ENCODE data around the gene BMAL2.

Gene BMAL2, protein sequence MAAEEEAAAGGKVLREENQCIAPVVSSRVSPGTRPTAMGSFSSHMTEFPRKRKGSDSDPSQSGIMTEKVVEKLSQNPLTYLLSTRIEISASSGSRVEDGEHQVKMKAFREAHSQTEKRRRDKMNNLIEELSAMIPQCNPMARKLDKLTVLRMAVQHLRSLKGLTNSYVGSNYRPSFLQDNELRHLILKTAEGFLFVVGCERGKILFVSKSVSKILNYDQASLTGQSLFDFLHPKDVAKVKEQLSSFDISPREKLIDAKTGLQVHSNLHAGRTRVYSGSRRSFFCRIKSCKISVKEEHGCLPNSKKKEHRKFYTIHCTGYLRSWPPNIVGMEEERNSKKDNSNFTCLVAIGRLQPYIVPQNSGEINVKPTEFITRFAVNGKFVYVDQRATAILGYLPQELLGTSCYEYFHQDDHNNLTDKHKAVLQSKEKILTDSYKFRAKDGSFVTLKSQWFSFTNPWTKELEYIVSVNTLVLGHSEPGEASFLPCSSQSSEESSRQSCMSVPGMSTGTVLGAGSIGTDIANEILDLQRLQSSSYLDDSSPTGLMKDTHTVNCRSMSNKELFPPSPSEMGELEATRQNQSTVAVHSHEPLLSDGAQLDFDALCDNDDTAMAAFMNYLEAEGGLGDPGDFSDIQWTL

DNA sequence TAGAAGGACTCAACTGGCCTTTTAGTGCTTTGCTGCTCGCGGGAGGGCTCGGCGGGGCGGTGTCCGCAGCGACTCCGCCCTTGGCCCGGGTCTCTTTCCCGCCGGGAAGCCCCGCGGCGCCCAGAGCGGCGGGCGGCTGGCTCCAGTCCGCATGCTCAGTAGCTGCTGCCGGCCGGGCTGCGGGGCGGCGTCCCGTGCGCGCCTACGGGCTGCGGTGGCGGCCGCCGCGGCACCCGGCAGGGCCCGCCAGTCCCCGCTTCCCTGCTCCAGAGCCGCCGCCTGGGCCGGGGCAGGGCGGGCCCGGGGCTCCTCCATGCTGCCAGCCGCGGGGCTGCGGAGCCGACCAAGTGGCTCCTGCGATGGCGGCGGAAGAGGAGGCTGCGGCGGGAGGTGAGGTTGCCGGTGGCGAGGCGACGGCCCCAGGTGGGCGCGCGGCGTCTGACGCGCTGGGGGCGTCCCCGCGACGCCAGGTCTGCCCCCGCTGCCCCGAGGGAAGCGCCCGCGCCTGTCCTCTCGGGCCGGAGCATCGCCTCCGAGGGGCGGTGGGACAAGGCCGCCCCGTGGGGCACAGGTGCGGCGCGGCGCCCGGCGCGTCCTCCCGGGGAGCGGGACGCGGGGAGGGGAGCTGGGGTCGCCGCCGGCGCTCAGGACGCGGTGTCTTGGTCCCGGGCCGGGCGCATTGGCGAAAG is at the start of gene BMAL2:
BMAL2 (plus strand) TSS at position 123 of the 689 bp plus-strand sequence; CDS start at position 360, 237 bp downstream.
- peak in 13 of 56 donors; percentile 3 to 48 (median 14) for DNase-seq

DNA sequence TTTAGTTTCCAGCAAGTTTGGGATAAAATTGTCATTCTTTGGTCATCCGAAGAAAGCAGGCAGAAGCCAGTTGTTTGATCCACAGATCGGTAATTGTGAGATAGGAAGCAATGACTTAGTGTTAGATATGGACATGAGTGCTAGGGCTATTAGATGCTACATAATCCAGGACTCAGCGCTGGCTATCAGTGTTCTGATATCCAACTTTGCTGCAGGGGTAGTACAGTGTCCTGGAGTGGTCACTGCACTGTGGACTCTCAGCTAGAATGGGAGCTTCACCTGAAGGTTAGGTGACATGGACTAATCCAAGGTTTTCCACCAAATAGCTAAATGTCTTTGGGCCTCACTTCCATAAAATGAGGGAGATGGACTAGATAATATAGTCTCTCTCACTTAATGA is 48.6 kb upstream of the BMAL2 start:
- DNase-seq, result no peak

DNA sequence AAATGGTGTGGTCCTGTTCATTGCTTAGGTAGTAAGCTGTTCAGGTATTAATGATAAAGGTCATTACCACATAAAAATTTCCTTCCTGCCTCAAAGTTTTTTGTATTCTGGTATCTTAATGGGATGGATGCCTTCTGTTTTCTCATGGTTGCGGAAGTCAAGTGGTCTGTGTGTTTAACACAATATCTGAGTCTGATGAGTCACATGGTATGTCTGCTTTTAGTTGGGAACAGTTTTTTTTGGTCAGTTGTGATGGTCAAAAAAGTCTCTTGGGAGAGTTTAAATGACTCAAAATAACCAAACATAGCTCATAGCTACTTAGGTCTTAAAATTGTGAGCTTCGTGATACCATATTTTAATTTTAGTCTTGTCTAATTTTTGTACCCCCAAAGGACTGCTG is 47.9 kb upstream of the BMAL2 start:
- no peak for DNase-seq

DNA sequence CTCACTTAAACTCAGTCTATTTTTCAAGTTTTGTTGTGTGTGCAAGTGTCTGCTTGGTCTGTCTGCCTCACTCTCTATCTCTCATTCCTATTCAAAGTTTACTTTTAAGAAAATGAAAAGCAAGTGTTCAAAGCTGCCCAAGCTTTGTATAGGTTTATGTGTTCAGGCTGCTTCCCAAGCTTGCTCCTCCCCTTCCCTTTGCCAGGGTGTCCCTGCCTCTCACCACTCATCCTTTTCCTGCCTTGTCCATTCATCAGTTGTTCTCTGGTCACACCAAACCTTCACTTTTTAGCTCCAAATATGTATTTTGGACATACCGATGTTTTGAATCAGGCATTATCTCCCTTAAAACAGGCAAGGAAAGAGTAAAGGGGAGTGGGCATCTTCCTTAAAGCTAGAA is 47.2 kb upstream of the BMAL2 start:
- no peak for DNase-seq

DNA sequence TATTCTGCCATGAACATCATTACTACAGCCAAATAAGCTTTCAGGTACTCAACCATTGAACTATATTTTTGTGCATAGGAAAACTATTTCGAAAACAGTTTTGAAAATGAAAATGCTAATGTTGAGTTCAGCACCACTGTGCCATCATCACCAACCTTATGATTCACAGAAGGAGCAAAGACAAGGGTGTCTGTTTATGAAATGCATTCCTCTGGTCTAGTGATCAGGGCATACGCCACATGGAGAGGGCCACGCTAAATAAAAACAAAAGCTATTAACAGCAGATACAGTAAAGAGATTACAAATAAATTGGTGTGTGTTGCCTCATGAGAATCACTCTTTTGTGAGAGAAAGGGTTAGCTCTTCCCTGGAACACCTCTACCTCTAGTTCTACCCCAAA is 43.2 kb upstream of the BMAL2 start:
- DNase-seq, result no peak

DNA sequence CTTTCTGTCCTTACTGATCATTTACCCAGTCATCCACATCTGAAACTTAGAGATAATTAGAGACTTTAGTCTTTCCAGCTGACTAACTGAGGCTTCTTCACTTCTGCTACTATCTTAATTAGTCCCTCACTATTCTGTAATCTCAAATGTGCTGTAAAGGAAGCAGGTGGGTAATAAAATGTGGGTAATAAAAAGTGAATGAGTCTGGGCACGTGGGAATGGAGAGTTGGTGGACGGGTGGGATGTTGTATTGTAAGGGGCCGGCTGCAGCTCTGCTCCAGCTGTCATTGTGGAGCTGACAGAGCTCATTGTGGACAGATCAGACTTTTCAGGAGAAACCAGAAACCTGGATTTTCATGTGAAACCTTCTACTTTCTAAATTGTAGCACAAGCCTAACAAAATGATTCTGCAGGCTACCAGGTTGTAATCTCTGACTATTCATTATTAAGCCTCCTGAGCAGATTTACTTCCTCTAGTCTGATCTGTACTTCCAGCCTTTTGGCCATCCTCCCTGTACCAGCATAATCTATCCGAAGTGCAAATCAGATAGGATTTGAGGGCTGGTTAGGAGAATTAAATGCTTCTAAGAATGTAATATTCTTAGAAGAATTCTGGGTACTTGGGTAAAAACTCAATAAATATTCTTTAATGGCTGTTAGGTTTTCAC is 42.0 kb upstream of the BMAL2 start:
- DNase-seq, result no peak

DNA sequence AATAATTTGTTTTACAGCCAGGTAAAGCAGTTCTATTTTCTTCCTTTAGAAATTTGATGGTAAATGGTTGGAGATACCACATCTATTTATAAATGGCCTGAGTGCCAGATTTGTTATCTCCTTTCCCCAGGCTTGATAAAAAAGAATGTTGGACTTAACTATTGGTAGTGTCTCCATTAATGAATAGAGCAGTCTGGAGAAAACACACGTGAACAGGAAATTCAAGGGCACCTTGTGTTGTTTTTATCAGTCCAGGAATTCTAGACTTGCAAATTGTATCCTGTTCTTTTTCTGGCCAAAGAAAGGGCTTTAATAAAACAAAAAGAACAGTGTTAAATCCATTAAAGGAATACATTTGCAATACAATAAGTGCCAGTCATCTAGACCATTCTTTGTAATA is 40.8 kb upstream of the BMAL2 start:
- no peak for DNase-seq

DNA sequence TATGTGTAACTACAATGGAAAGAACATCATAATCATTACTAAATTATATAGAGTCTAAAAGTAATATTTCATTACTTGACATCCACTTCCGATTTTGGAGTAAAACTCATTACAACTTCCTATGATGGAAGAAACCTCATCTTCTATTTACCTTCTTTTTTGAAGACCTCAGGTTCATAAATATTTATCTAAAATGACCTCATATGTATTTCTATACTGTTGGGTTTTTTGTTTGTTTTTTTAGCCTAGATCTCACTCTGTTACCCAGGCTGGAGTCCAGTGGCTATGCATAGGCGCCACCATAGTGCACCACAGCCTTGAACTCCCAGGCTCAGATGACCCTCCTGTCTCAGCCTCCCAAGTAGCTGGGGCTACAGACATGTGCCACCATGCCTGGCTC is 39.9 kb upstream of the BMAL2 start:
- no peak for DNase-seq

DNA sequence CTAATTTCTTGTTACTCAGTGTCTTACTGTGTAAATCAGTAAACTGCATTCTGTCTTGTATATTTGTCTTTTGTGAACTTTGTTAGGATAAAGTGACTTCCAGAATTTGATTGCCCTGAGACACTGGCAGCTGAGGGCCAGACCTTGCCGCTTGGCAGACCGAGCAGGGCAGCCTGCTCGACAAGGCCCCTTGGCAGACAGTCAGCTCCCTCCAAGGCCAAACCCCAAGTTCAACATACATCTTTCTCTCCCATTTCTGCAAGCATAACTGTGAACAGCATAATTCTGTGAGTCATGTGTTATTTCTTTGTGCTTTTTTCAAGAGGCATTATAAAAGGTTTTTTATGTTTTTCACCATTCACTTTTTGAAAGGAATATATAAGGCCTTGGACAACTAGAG is 39.2 kb upstream of the BMAL2 start:
- DNase-seq, result peak in 4 of 56 donors; percentile 1 to 10 (median 2)

DNA sequence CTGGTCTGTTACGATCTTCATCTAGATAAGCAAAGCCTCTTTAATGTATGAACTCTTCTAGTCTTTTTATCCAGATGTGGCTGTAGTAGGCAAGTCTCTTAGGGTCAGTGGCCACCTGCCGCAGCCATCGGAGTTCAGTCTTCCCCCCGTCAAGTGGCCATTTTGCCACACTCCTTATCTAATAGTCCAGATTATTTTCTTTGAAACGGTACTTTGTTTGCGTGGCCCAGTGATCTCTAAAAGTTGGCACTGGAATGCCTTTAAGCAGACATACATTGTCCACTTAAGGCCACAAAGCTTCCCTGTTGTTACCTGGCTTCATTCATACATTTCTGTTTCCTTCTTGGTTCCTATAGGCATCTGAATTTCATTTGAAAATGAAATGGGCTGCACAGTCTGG is 36.0 kb upstream of the BMAL2 start:
- no peak for DNase-seq

DNA sequence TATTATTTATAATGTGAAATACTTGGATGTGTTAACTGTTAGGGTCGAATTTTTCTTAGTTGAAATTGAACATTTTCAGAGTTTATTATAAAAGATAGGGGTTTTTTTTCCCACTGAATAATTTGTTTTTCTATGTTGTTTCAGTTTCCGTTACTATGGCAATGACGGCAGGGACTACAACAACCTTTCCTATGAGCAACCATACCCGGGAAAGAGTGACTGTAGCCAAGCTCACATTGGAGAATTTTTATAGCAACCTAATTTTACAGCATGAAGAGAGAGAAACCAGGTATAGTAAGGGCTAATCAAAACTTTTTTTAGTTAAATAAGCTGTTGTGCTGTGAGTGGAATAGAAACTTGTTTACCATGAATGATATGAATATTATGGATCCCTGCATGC is 35.1 kb upstream of the BMAL2 start:
- no peak for DNase-seq

DNA sequence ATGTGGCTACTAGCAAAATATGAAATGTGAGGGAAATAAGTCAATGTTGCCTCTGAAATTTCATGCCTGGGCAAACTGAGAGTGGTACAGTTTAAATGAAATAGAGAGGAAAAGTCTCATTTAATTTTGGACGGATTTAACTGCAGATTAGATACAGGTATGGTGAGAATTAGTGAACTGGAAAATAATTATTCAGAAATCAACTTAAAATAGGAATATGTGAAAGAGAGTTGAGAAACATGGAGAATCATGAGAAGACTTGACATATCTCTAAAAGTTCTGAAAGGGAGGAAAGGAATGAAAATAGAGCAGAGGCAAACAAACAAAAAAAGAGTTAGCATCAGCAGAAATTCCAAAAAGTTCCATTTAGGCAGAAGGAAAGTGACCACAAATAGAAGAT is 33.5 kb upstream of the BMAL2 start:
- no peak for DNase-seq

DNA sequence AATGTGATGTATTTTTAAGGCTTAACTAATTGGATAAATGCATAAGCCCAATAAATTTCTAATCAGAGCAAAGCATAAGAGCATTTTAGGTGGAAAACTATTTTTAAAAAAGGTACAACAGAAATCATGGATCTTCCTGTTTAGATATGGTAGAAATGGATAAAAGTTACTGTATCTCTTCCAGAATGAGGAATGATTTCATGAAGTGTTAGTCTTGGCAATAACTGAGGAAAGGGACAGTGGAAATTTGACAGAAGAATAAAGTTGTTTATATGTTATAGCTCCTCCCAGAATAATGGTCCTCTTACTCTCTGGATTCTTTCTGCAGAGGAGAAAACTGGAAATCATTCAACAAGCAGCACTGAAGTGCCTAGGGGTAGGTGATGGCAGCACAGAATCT is 32.4 kb upstream of the BMAL2 start:
- no peak for DNase-seq

DNA sequence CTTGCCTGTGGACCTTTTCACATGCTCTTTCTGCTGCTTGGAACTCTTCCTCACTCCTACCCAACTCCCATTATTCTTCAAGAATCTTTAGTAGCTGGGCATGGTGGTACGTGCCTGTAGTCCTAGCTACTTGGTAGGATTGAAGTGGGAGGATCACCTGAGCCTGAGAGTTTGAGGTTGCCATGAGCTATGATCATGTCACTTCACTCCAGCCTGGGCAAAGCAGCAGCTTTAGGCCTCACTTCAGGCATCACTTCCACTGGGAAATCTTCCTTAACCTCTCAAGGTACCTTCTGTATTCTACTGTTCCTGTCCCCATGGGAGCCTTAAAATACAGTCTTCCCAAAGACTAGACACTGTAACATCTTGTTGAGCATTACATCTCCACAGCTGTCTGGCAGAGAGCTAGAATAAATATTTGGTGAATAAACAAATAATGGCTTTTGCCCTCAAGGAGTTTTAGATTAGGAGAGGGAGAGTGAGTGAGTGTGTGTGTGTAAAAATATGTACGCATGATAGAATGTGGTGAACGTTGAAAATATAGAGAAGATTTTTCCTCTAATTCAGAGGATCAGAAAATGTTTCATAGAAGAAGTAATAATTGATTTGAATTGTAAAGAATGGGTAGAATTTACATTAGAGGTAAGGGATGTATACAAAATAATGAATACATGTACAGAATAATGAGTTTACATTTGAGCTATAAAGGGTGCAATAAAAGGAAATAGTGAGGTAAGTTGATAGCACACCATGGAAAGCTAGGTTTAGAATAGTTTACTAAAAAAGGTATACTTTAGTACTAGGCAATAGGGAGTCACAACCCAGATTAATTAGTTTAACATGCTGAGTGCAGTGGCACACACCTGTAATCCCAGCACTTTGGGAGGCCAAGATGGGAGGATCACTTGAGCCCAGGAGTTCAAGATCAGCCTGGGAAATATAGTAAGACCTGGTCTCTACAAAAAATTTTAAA is 29.2 kb upstream of the BMAL2 start:
- no peak for DNase-seq

DNA sequence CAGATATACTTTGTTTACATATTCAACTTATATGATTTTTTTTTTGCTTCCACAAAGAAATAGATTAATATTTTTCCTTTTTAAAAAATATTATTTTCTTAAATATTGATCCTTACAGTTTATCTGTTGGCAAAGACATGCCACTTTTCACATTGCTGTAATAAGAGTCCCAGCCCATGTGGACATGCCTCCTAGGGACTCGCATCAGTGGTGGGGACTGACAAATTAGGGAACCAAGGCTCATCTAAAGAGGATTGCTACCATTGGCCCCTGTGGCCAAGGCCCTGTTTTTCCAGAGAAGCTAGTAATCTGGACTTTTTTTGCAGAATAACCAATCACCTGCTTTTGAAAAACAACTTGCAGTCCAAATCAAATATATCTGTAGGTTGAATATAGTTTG is 27.8 kb upstream of the BMAL2 start:
- DNase-seq, result no peak

DNA sequence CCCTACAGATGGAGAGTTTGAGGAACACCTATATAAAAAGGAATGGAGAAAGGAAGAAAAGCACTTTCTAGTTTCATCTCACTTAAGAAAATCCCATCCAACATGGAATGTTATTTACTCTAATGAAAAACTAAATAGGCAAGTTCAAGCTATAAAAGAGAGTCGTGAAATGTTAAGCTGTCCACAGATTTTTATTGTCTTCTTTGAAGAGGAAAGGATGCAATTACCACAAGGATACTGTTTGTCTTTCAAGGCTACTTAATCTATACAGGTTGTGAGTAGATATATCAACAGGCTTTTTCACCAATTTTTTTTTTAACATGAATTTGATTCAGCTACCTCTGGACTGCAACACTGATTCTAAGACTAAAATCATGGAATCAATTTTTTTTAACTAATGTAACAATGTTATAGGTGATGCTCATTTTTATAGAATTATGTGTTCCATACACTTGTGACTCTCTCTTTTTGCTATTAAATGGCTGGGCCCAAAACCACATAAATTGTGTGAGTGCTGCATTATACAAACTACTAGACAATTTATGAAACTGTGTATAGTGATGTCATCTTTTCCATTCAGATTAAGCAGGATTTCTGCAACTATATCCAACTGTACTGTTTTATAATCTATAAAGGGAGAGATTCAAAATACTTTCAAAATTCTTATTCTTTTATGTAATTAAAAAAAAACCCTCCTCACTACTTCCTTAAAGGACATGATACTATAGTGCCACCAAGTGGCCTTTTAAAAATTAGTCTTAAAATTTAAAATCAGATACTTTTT is 26.8 kb upstream of the BMAL2 start:
- no peak for DNase-seq

DNA sequence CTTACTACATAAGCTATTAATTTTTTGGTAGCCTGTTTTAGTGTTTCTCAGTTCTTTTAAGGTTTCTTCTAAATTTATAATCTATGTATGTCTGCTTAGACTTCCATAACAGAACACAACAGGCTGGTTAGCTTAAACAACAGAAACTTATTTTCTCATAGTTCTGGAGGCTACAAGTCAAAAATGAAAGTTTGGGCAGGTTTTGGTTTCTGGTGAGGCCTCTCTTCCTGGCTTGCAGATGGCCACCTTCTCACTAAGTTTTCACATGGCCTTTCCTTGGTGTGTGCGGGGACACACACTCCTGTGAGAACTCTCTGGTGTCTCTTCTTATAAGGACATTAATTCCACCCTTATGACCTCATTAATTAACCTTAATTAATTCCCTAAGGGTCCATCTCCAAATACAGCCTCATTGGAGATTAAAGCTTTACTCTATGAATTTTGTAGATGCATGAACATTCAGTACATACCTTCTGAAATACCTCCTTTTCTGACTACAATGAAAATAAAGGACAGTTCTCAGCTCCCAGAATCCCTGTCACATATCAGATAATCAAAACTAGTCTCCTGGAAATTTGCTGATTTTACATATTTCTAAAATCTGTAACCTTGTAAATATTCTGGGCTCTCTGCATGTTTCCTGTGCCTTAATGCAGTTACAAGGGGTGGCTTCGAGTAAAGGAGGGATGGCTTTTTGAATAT is 23.2 kb upstream of the BMAL2 start:
- DNase-seq, result no peak

DNA sequence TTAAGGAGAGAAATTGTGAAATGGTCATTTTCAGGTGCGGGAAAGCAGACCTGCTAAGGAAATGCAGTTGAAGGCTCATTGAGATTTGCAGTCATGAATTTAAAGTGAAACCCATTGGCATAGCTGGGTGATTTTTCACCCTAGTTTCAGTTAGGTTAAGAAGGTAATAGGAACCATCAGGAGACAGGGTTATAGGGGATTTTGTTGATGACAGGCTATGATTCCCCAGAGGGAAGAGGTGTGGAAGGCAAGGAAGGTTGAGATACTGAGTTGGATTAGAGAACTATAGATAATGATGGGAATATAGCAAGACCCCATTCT is 22.7 kb upstream of the BMAL2 start:
- DNase-seq, result no peak

DNA sequence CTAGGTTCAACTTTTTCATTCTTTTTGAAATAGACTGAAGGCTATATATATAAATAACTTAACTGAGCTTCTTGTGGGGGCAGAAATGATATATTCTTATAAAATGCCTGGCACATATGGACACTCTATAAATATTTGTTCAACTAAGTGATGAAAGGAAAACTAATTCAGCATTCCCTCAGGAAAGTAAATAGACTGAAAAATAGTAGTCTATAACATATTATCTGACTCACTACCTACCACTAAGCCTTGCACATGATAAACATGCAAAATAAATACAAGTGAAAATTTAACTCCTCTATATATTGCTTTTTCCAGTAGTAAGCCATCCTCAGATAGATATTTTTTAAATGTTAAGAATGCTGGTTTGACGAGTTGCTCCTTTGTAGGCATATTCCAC is 15.7 kb upstream of the BMAL2 start:
- no peak for DNase-seq
